ENCODE measurements around the gene BEAN1.

BEAN1 gene

DNA sequence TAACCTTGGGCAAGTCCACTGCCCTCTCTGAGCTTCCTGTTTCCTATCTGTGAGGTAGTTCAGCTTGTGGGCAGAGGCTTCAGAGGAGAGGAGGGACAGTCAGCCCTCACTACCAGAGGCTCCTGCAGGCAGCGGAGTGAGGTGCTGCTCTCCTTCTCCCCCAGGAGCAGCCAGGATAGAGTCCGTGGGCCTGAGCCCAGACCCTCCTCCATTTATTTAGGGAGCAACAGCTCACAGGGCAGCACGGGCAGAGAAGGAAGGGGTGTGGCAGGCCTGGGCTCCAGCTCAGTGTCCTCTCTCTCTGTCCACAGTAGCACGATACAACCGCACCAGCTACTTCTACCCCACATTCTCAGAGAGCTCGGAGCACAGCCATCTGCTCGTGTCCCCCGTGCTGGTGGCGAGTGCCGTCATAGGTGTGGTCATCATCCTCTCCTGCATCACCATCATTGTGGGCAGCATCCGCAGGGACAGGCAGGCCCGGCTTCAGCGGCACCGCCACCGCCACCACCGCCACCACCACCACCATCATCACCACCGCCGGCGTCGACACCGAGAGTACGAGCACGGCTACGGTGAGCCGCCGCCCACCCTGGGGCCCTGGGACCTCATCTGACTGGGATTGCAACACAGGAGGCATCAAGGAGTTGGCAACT is 42.3 kb downstream of the BEAN1 start:
- DNase-seq (ENCODE audit: low read depth in 3 of 3, low spot score in 1 of 3) = no peak

GRCh38 chr16:66469947-66470546 is 43.0 kb downstream of the BEAN1 start:
- no peak for DNase-seq (ENCODE audit: low read depth in 3 of 3, low spot score in 1 of 3)

DNA sequence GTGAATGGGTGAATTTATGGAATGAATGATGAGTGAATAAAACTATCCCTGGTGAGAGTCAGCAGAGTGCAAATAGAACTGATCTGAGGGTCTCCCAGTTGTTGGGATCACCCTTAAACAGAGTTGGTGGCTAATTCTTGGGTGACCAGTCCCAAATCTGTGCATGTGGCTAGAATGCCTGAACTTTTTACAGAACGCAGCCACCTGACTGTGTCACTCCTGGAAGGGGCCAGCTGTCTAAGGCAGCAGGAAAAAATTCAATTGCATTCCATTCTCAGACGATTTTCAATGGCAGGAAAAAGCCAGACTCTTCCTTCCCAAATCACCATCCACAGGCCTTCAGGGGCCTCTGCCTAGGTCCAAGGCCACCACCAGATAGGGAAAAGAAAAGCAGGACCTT is 43.5 kb downstream of the BEAN1 start:
- DNase-seq (ENCODE audit: low read depth in 3 of 3, low spot score in 1 of 3) = no peak

DNA sequence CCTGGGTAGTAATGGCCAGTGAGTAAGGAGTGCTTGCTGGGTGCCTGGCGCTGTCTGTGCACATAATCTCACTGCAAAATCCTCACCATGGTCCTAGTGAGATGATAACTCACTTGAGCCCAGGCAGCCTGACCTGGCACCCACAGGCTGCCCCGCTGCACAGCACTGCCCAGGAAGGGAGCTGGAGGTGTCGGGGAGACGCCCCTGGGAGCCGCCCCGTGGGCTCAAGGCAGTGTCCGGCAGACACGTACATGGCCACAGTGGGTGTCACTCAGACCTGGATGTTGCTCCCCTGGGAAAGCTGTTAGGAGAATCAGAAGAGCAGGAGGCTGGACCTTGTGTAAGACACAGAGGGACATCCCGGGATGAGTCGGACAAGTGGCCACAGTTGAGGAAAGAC is 44.2 kb downstream of the BEAN1 start:
- no peak for DNase-seq (ENCODE audit: low read depth in 3 of 3, low spot score in 1 of 3)

- no peak for DNase-seq (ENCODE audit: low read depth in 3 of 3, low spot score in 1 of 3)
These were observed 44.8 kb downstream of the BEAN1 start for GRCh38 chr16:66471716-66472393.

DNA sequence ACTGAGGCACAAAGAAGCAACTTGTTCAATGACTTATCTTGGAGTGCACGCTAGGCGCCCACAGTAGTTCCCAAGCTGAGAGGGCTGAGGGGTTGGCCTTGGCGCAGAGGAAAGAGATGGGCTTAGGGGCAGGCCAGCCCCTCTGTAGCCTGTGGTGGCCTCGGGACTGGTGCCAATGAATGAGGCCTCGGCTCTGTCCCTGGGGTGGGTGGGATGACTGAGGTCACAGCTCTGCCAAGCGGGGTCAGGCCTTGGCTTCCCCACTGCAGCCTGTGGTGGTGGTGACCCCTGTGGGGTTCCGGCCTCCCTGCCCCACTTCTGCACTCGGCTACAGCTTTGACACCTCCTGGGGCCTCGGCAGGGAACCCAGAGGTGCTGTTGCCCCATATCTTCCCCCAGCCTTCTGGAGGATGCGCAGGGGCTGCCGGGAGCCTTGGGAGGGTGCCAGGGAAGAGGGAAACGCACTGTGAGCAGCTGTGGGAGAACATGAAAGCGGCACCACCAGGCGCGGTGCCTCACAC is 46.0 kb downstream of the BEAN1 start:
- DNase-seq (ENCODE audit: low read depth in 3 of 3, low spot score in 1 of 3) = no peak

DNA sequence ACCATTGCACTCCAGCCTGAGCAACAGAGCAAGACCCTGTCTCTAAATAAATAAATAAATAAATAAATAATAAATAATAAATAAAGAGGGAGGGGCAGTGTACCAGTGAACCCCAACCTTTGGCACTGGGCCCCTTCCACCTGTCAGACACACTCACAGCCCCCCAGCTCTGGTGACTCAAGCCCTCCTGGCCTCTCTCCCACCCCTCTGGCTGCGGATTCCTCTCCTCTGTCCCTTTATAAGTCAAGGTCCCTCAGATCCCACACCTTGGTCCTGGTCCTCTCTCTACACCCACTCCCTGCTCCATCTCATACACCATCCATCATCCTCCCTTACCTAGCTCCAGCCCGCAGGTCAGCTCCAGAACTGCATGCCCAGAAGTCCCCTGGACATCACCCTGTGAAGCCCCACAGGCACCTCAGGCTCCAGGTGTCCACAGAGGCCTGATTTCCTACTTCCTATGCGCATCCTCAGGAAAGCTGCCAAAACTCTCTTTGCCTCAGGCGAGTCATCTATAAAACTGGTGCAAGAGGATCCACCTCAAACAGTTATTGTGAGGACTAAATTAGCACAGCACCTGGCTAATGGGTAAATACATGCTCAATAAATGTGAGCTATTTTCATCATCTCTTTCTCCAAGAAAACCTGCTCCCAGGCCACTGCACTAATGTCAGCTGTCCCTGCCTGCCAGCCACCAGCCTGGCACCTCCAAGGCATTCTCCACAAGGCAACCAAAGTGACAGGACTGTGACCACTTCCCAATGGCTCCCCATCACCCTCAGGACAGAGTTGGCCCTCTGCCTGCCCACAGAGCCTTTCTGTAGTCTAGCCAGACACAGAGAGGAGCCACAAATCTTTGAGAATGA is 46.8 kb downstream of the BEAN1 start:
- DNase-seq (ENCODE audit: low read depth in 3 of 3, low spot score in 1 of 3) = no peak

- DNase-seq (ENCODE audit: low read depth in 3 of 3, low spot score in 1 of 3) = peak in 2 of 3 donors; percentile 10 to 13
These were observed 47.7 kb downstream of the BEAN1 start for GRCh38 chr16:66474750-66475199.

GRCh38 chr16:66475232-66475631 is 48.1 kb downstream of the BEAN1 start:
- no peak for DNase-seq (ENCODE audit: low read depth in 3 of 3, low spot score in 1 of 3)

- DNase-seq (ENCODE audit: low read depth in 3 of 3, low spot score in 1 of 3) = peak in 1 of 3 donors; percentile 37
These were observed 49.4 kb downstream of the BEAN1 start for GRCh38 chr16:66476328-66477027.

DNA sequence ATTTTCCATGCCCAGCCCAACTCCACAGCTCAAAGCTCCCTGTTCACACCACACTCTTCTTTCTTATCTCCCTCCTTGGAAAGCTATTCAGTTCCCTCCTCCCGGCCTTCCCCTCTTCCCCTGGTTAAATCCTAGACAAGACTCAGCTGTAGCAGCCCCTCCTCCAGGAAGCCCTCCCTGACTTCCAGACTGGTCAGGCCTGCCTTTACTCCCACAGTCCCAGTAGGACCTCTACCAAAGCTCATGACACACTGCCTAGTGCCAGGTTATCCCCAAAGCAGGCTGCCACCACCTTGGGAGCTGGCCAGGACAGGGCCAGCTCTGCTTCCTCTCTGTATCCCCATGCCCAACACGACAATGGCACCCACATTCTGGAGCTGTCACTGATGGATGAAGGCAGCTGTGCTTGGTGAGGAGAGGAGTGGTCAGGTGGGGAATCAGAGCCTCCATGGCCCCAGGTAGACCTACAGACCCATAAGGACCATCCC is 50.0 kb downstream of the BEAN1 start:
- DNase-seq (ENCODE audit: low read depth in 3 of 3, low spot score in 1 of 3) = no peak

- peak; percentile 55 to 69 (median 60) for DNase-seq (ENCODE audit: low read depth in 3 of 3, low spot score in 1 of 3)
These were observed 51.8 kb downstream of the BEAN1 start for GRCh38 chr16:66478733-66479511.

GRCh38 chr16:66479661-66480264 is 52.7 kb downstream of the BEAN1 start:
- no peak for DNase-seq (ENCODE audit: low read depth in 3 of 3, low spot score in 1 of 3)

- DNase-seq (ENCODE audit: low read depth in 3 of 3, low spot score in 1 of 3) = no peak
These were observed 53.4 kb downstream of the BEAN1 start for GRCh38 chr16:66480265-66481080.

DNA sequence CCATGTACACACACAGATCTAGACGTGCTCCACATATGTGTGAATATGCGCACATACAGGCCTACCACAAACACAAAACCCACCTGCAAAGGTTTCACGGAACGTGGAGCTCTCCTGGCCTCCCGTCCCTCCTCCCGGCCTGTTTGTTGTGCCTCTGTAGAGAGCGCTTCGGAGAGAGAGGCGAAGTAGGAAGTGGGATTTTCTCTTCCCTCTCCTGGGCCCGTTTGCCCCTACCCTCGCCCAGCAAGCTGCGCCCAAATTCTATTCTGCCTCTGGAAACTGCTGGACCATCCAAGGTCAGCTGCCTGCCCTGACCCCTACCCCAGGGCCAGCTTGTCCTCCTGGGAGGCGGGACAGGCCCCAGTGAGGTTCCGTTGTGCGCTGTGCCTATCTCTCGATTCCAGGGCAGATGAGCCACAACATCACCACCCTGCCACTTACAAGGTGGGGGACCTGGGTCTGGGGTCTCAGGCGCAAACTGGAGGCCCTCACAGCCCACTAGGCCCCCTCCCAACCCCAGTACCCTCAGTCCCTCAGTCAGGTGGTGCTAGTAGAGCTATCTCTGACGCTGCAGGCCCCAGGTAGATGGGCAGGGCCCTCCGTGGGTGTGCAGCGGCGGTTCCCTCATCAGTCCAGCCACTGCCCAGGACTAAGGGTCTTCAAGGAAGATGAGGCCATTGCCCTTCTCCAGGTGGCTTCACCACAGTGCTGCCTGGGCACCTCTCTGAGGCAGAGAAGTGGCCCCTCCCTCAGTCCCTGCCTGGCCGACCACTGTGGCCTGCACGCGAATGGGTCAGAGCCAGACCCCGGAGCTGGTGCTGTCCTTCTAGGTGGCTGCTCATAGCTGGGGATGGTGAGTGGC is 54.2 kb downstream of the BEAN1 start:
- DNase-seq (ENCODE audit: low read depth in 3 of 3, low spot score in 1 of 3) = no peak

- no peak for DNase-seq (ENCODE audit: low read depth in 3 of 3, low spot score in 1 of 3)
These were observed 54.9 kb downstream of the BEAN1 start for GRCh38 chr16:66481943-66482390.

DNA sequence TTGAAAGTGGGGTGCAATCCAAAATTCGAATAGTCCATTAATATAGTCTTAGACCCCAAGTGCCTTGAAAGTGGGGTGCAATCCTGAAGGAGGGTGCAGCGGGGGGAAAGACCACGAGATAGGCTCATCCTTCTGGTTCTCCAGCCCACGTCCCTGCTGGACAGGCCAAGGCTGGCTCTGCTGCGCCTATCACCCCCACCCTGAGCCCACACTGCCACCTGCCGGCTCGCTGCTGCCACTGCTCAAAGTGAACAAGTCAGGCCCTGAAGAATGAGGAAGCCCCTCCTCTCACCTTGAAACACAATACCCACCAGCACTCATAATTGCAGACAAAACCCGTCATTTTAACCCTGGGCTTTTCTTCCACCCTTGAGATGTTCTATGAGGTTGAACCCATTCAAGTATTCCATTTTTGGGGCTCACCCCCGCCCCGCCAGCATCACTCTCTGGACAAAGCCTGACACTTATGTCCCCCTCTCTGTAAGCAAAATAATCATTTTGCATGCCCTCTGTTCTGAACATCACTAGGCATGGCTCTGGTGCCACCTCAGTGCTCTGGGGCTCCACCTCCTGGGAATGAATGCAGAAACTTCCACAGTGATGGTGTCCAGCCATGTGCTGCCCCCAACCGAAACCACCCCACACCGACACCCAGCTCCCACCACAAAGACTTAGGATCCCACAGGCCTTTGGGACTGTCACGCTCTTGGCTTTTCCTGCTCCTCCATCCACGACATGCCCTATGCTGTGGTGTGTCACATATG is 56.8 kb downstream of the BEAN1 start:
- peak; percentile 32 to 69 (median 41) for DNase-seq (ENCODE audit: low read depth in 3 of 3, low spot score in 1 of 3)

All from stimulated activated CD4-positive, alpha-beta T cell treated with anti-CD3 and anti-CD28 coated beads, TNF-alpha, amount 100 ng/mL, for 1 hour (primary cell).